UCSD-AML1 (cell line): ENCODE data around the gene IGFLR1.

ENCODE experiments used
- DNase-seq: peaks from one replicate; lab custom pipeline; 2025; ENCODE audit not compliant: unreplicated experiment; lab: John Stamatoyannopoulos, UW

Gene IGFLR1

GRCh38 chr19:35739275-35740107, 2.8 kb downstream of the IGFLR1 start:
- no peak for DNase-seq

- no peak for DNase-seq
Measured at GRCh38 chr19:35738887-35739229, 3.4 kb downstream of the IGFLR1 start.

GRCh38 chr19:35738021-35738886, 4.0 kb downstream of the IGFLR1 start:
- no peak for DNase-seq

GRCh38 chr19:35736913-35737886, 5.1 kb downstream of the IGFLR1 start:
- DNase-seq: no peak

GRCh38 chr19:35734889-35735288, 7.4 kb downstream of the IGFLR1 start:
- DNase-seq: no peak

- DNase-seq: no peak
Measured at GRCh38 chr19:35734273-35734672, 8.0 kb downstream of the IGFLR1 start.

- DNase-seq: no peak
Measured at GRCh38 chr19:35733180-35734125, 8.8 kb downstream of the IGFLR1 start.

GRCh38 chr19:35732540-35733179, 9.6 kb downstream of the IGFLR1 start:
- no peak for DNase-seq

GRCh38 chr19:35731779-35732405, 10.4 kb downstream of the IGFLR1 start:
- no peak for DNase-seq

GRCh38 chr19:35731353-35731752, 10.9 kb downstream of the IGFLR1 start:
- no peak for DNase-seq

- DNase-seq: no peak
Measured at GRCh38 chr19:35730326-35730725, 11.9 kb downstream of the IGFLR1 start.

GRCh38 chr19:35729763-35730162, 12.5 kb downstream of the IGFLR1 start:
- DNase-seq: no peak

- DNase-seq: no peak
Measured at GRCh38 chr19:35729021-35729420, 13.2 kb downstream of the IGFLR1 start.

GRCh38 chr19:35727956-35728706, 14.1 kb downstream of the IGFLR1 start:
- DNase-seq: no peak

- DNase-seq: no peak
Measured at GRCh38 chr19:35727053-35727955, 14.9 kb downstream of the IGFLR1 start.

GRCh38 chr19:35725216-35725861, 16.9 kb downstream of the IGFLR1 start:
- DNase-seq: no peak

GRCh38 chr19:35724560-35724959, 17.7 kb downstream of the IGFLR1 start:
- no peak for DNase-seq
